NOMO-1 treated with dmso at 0.1 percent for 144 hours (cell line): ENCODE data around the gene PLIN1.

Source experiments
- DNase-seq: peaks from one replicate; lab custom pipeline; 2025; ENCODE audit not compliant: unreplicated experiment; lab: John Stamatoyannopoulos, UW

PLIN1 gene

GRCh38 chr15:89672221-89673164 lies 6.7 kb downstream of the PLIN1 start:
- no peak for DNase-seq

GRCh38 chr15:89671687-89672086 lies 7.5 kb downstream of the PLIN1 start:
- DNase-seq = no peak

- DNase-seq = no peak
Observed at GRCh38 chr15:89670971-89671560, 8.1 kb downstream of the PLIN1 start.

- DNase-seq = no peak
Observed at GRCh38 chr15:89669941-89670340, 9.2 kb downstream of the PLIN1 start.

- DNase-seq = no peak
Observed at GRCh38 chr15:89669309-89669865, 9.8 kb downstream of the PLIN1 start.

- no peak for DNase-seq
Observed at GRCh38 chr15:89668171-89668570, 11.0 kb downstream of the PLIN1 start.

GRCh38 chr15:89667706-89667960 lies 11.5 kb downstream of the PLIN1 start:
- no peak for DNase-seq

GRCh38 chr15:89666858-89667705 lies 12.1 kb downstream of the PLIN1 start:
- DNase-seq = no peak

- no peak for DNase-seq
Observed at GRCh38 chr15:89666184-89666857, 12.8 kb downstream of the PLIN1 start.

GRCh38 chr15:89665449-89666181 lies 13.6 kb downstream of the PLIN1 start:
- no peak for DNase-seq

- DNase-seq = no peak
Observed at GRCh38 chr15:89664441-89665350, 14.5 kb downstream of the PLIN1 start.

- DNase-seq = no peak
Observed at GRCh38 chr15:89662893-89663626, 16.1 kb downstream of the PLIN1 start.

GRCh38 chr15:89660556-89660955 lies 18.6 kb downstream of the PLIN1 start:
- DNase-seq = no peak

GRCh38 chr15:89659295-89659694 lies 19.9 kb downstream of the PLIN1 start:
- DNase-seq = no peak

GRCh38 chr15:89657686-89658200 lies 21.4 kb downstream of the PLIN1 start:
- DNase-seq = no peak

GRCh38 chr15:89656116-89656815 lies 22.9 kb downstream of the PLIN1 start:
- no peak for DNase-seq
